ENCODE measurements around the gene PKM.

Gene PKM

DNA sequence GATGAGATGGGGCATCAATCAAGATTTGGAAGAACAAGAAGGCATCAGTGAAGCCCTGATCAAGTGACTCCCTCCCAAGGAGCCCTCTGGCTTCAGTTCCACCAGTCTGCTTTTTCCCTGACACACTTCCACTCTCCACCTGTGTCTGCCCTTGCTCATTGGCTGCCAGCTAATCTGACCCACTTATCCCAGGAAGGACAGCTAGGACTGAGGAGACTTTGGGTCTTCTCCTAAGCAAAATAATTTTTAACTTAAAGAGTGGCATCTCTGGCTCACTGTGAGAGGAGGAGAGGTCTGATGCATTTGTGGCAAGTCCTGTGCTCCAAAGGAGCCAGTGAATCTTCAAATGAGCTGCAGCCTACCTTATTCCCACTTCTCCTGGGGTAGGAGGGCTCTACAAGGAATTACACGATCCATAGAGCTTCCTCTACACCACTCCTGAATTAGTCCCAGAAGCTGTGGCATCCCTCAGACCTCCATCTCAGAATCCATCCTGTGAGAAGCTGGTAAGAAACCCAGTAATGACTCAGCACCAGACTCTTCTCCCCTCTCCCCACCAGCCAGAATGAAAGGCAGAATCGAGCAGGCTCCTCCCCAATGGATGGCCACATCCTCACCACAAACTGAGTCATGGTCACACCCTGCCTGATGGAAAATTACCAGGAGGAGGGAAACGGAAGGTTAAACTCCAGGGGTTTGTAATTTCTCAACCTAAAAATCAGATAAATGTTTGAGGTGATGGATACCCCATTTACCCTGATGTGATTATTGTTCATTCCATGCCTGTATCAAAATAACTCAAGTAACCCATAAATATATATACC, 6.3 kb upstream of the PKM start:
- ChIA-PET POLR2A (interaction anchor here (1.8 kb wide), 1 partner anchor 10 kb away, joined by 20 read pairs; no protein-coding TSS in a partner anchor), CTCF (interaction anchor here (1.5 to 2.4 kb wide), 3 partner anchors 14 to 43 kb away, joined by 3 to 6 read pairs (median 3); no protein-coding TSS in a partner anchor)
- DNase-seq (ENCODE audit: extremely low spot score): peak; percentile 56
- TF ChIP-seq CTCF (IDR thresholded peaks at IDR 0.05; ENCODE audit: control extremely low read depth, extremely low read depth, low read depth, missing control alignments): no peak

GRCh38 chr15:72236381-72237003, 5.5 kb upstream of the PKM start:
- CTCF ChIA-PET: interaction anchor here (1.4 to 1.5 kb wide), 2 partner anchors 9 to 37 kb away, joined by 3 to 8 read pairs; no protein-coding TSS in a partner anchor
- TF ChIP-seq CTCF (IDR thresholded peaks at IDR 0.05; ENCODE audit: control extremely low read depth, extremely low read depth, low read depth, missing control alignments): no peak
- POLR2A ChIA-PET: interaction anchor here (1.8 kb wide), 1 partner anchor 9 kb away, joined by 20 read pairs; no protein-coding TSS in a partner anchor
- no peak for DNase-seq (ENCODE audit: extremely low spot score)

GRCh38 chr15:72235298-72235697, 4.3 kb upstream of the PKM start:
- ChIA-PET POLR2A (no interaction called here), CTCF (interaction anchor here (0.7 to 1.4 kb wide), 3 partner anchors 8 to 16 kb away, joined by 4 to 8 read pairs (median 4); no protein-coding TSS in a partner anchor)

DNA sequence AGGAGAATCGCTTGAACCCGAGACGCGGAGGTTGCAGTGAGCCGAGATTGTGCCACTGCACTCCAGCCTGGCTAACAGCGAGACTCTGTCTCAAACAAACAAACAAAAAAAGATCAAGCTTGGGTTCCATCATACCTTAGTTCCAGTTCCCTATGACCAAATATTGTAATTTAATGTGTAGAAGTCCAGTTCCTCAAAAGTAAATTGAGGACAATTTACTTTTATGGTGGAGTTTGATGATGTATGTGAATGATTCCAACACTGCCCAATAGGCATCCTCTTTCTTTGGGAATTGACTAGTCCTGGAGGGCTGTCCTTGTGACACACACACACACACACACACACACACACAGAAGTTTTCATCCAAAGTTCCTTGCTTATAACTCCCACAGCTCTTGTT, 2.8 kb upstream of the PKM start:
- no peak for TF ChIP-seq CTCF (IDR thresholded peaks at IDR 0.05; ENCODE audit: control extremely low read depth, extremely low read depth, low read depth, missing control alignments)
- CTCF ChIA-PET: no interaction called here
- POLR2A ChIA-PET: no interaction called here

More at GRCh38 chr15:72235298-72235697, 4.3 kb upstream of the PKM start:
- no peak for TF ChIP-seq CTCF (IDR thresholded peaks at IDR 0.05; ENCODE audit: control extremely low read depth, extremely low read depth, low read depth, missing control alignments)
- no peak for DNase-seq (ENCODE audit: extremely low spot score)

DNA sequence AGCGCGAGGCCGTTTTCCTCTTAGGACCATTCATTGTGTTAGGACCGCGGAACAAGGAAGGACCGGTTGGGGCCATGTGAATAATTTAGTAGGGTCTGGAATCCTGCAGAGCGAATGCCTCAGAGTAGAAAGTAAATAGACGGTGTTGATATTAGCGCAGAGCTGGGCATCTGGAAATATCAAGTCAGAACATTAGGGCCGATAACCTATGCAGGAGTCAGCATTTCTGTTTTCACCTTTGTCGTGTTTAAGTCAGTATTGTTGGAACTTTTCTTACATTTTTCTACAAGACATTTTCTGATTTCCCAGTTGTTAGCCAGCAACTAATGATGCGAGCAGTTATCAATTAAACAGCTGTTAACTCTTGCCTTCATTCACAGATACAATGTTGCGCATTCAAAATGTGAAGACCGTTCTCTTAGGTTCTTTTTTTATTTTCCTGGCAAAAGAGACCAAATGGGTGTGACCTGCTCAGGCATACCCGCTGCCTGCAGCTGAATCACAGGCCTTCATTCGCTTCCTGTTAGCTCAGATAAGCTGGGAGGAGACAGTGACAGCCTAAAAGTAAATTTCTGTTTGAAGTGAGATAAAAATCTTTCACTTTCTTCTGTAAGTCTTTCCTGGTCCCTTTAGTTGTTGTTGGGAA, 966 bp upstream of the PKM start:
- ChIA-PET CTCF (interaction anchor here (1.1 to 1.8 kb wide), 2 partner anchors 11 to 33 kb away, joined by 5 to 6 read pairs; no protein-coding TSS in a partner anchor), POLR2A (interaction anchor here (0.7 to 1.1 kb wide), 2 partner anchors 33 to 67 kb away, joined by 3 read pairs; no protein-coding TSS in a partner anchor)
- no peak for TF ChIP-seq CTCF (IDR thresholded peaks at IDR 0.05; ENCODE audit: control extremely low read depth, extremely low read depth, low read depth, missing control alignments)
- DNase-seq (ENCODE audit: extremely low spot score): peak; percentile 35

More for the DNA sequence above, 2.8 kb upstream of the PKM start:
- DNase-seq (ENCODE audit: extremely low spot score): no peak

Measured in GM10248 (cell line).